ENCODE results near the gene ACSBG1.

DNA sequence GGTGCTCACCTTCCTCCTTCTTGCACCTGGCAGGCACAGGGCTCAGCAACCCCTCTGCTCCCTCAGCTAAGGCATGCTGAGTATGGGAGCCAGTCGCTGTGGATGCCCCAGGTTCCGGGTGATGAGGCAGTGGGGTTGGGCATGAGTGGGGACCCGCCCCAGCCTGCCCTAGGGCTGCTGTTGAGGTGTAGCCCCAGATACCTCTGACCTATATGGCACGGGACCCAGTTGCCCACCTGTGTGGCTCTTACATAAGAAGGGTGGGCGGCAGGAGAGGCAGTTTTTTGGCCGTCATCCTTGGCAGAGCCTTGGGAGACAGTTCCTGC, 21.0 kb downstream of the ACSBG1 start:
- TF ChIP-seq, protein P1, sequence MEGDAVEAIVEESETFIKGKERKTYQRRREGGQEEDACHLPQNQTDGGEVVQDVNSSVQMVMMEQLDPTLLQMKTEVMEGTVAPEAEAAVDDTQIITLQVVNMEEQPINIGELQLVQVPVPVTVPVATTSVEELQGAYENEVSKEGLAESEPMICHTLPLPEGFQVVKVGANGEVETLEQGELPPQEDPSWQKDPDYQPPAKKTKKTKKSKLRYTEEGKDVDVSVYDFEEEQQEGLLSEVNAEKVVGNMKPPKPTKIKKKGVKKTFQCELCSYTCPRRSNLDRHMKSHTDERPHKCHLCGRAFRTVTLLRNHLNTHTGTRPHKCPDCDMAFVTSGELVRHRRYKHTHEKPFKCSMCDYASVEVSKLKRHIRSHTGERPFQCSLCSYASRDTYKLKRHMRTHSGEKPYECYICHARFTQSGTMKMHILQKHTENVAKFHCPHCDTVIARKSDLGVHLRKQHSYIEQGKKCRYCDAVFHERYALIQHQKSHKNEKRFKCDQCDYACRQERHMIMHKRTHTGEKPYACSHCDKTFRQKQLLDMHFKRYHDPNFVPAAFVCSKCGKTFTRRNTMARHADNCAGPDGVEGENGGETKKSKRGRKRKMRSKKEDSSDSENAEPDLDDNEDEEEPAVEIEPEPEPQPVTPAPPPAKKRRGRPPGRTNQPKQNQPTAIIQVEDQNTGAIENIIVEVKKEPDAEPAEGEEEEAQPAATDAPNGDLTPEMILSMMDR (IDR thresholded peaks at IDR 0.05; ENCODE audit: insufficient read depth, low read length): no peak
- no peak for TF ChIP-seq POLR2AphosphoS5 (IDR thresholded peaks at IDR 0.05; ENCODE audit: low read depth)
- TF ChIP-seq GABPA (IDR thresholded peaks at IDR 0.05; ENCODE audit: low read depth): no peak

Data from HL-60 (cell line).